Activated CD4-positive, alpha-beta T cell treated with anti-CD3 and anti-CD28 coated beads, Interleukin-2, amount 50 U/mL, for 16 hours (primary cell): ENCODE data around the gene PRSS1.
A peak's percentile ranks its signal among the peaks of the same experiment; 100 is the strongest.
"Not testable (repeated sequence)": the region's sequence is repeated elsewhere in the genome, so short reads cannot be mapped to it uniquely, and the experiment has no call there.

ENCODE experiments used
- DNase-seq: peaks from one replicate; pipeline ENCODE4 v3.0.0-alpha.2; 2020

Gene PRSS1

DNA sequence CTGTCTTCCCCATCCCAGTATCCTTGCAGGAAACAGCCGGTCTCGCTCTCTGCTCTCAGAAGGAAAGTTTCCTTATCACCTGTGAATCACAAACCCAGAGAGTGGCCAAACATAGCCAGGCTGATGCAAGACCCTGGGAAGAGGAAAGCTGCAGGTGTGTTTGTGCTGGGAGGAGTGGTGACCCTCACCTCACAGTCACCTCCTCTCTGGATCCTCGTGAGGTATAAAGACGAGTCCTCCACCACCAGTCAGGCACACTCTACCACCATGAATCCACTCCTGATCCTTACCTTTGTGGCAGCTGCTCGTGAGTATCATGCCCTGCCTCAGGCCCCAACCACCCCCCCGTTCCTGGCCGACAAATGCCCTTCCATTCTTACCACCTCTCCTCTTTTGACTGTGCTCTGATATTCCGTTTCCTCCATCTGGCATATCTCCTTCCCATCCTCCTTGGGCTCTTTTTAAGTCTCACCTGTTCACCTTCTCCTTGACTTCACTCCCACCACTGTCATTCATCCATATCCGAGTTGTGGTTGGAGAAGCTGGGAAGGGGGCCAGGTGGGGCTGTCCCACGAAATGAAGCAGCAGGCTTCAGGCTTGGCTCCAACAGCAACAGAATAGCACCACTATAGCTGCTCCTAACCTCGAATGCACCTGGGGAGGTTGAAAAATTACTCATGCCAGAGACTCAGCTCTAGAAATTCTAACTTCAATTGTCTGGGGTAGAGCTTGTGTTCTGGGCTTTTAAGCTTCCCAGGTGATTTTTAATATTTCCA is at the start of gene PRSS1:
PRSS1 (plus strand) TSS at position 255 of the 776 bp plus-strand sequence; CDS start at position 268, 13 bp downstream.
- no peak for DNase-seq

DNA sequence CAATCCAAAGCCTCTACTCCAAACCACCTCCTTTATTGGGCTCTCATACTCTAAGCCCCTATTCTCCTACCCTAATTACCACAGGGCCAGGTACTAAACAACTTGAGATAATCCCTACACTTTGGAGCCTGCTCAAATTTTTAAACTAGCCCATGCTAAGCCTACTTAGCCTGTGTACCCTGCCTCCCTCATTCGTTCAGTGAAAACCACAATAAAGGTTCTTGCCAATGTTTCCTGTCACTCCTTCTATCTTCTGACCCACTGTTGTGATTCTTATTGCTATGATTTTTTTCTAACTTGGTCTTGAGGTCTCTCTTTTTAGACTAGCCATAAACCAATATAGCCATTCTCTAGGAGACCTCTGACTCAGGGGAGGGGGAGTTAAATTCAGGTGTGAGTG is 48.3 kb upstream of the PRSS1 start:
- not testable (repeated sequence) for DNase-seq

DNA sequence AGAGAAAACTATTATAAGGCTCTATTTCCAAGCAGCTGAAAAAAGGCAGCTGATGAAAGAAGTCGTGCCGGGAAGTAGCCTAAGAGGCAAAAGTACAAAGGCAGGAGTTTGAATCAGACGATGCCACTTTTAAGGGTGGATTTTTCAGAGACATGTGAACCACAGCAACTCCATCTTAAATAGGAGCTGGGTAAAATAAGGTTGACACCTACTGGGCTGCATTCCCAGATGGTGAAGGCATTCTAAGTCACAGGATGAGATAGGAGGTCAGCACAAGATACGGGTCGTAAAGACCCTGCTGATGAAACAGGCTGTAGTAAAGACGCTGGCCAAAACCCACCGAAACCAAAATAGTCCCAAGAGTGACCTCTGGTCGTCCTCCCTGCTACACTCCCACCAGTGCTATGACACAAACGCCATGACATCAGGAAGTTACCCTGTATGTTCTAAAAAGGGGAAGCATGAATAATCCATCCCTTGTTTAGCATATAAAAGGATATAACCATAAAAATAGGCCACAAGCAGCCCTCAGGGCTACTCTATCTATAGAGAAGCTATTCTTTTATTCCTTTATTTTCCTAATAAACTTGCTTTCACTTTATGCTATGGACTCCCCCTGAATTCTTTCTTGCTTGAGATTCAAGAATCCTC is 45.5 kb upstream of the PRSS1 start:
- no peak for DNase-seq

DNA sequence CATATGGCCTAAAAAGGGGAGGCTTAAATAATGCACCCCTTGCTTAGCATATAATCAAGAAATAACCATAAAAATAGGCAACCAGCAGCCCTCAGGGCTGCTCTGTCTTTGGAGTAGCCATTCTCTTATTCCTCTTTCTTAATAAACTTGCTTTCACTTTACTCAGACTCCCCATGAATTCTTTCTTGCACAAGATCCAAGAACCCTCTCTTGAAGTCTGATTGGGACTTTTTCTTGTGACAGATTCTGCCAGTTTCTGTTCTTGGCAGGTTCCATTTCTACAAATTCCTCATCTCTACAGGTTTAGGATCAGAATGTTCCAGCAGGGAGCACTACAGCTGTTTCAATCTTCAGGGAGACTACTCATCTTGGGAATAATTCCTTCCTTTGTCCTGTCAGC is 40.5 kb upstream of the PRSS1 start:
- DNase-seq, result not testable (repeated sequence)

DNA sequence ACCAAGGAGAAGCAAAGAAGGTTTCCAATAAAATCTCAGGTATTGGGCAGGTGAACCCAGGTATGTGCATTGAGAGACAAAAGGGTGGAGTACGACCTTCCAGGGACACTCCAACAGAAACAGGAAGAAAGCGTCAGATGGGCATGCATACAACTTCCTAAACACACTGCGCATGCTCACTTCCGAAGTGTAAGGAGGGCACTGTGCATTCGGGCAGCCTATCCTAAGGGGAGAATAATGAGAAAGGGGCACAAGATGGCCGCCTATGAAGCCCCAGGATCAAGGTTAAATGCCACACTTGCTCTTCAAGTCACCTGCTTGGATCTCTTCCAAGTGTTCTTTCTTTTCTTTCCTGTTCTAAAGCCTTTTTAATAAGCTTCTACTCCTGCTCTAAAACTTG is 39.4 kb upstream of the PRSS1 start:
- DNase-seq, result no peak

DNA sequence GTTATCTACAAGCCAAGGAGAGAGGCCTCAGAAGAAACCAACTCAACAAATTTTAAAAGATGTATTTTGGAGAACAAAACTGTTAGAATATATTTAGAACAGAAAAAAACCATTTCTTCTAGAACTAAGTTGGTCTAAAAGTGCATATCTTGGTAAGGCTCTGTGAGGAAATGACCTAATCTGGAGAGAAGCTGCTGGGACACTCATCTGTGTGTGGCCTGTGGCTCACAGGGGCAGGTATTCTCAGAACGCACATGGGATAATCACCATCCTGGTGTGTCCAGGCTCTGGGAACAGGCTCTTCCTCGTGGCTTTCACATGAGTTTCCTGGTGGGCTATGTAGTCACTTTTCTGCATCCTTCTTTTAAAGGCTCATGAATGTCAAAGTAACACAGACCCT is 38.1 kb upstream of the PRSS1 start:
- peak; percentile 14 for DNase-seq

DNA sequence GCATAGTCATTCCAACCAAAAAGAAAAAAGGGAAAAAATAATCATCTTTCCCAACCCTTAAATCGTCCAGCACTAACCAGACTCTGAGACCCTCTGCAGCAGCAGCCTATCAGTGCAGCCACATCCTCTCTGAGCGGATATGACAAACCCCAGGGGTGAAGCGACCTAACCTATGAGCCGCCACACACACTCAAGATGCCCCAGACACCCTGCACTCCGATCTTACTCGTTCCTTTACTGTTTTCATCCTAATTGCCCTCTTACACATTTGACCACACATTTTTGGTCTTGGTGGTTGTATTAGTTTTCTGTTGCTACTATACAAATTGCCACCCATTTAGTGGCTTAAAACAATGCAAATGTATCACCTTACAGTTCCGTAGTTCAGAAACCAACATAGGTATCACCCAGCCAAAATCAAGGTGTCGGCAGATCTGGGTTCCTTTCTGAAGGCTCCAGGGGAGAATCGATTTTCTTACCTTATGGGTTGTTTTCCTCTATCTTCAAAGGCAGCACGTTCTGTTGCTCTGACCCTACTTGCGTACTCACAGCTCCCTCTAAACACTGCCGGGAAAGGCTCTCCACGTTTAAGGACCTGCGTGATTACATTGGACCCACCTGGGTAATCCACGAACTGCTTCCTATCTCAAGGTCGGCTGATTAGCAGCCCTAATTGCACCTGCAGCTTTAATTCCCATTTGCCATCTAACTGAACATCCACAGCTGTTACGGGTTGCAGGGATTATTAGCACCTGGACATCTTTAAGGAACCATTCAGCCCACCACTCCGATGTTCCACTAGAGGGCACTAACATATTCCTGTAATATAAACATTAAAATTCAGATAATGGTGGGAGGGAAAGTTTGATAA is 37.3 kb upstream of the PRSS1 start:
- peak; percentile 40 for DNase-seq

DNA sequence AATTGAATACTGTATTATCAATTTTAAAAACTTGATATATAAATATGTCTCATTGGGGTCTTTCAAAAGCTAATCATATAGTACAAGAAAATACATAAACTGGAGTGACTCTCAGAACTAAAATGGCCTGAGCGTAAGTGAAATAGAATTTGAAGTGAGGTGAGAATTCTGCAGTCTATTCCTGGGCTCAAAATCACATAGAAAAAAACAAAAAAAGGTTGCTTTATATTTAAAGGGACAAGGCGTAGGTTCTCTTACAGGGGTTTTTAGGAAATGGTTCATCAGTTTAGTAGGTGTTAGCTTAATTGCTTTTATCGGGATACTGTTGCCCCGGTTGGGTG is 36.7 kb upstream of the PRSS1 start:
- no peak for DNase-seq

DNA sequence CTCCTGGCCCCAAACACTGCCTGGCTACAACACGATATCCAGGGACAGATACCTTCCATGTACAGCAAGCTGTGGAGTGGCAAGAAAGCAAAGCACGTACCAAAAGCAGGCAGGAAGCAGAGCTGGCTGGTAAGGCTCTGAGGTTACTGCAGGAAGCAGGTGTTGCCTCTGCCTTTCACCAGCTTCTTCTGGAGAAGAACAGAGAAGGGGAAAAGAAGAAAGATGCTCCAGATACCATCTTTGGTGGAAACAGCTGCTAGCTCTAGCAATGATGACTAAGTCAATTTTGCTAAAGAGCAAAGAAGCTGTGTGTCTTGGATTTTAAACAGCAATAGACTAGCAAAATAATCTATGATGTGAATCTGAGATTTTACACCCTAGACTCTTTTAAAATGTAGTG is 34.9 kb upstream of the PRSS1 start:
- DNase-seq, result peak; percentile 35

DNA sequence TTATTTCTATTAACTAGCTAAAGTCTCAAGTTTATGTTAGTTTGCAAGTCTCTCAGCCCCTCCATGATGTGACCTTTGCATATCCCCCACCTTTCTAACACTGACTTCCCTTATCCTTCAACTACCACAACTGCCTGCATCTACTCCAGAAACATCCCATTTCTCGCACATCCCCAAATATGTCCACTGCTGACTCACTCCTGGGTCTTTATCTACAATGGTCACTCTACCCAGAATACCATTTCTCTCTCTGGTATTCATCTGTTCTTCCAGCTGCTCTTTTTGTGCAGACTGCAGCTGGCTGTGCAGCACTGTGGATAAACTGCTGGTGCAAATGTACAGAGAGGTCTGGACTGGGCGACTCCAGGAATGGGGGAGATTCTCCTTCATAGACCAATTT is 32.7 kb upstream of the PRSS1 start:
- DNase-seq, result no peak

DNA sequence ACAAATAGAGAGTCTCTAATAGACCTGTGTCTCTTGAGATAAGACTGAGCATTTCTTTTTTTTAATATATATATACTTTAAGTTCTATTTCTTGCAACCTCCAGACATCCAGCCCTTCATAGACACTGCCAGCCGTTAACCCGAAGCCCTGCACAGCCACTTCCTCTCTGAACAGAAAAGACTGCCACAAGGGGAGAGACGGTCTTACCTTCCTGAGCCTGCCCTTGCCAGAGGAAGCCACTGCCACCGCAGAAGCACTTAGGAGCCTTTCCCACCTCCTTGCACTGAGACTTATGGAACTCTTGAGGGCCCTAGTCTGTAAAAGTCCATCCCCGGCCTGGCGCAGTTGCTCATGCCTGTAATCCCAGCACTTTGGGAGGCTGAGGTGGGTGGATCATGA is 31.8 kb upstream of the PRSS1 start:
- peak; percentile 21 for DNase-seq

DNA sequence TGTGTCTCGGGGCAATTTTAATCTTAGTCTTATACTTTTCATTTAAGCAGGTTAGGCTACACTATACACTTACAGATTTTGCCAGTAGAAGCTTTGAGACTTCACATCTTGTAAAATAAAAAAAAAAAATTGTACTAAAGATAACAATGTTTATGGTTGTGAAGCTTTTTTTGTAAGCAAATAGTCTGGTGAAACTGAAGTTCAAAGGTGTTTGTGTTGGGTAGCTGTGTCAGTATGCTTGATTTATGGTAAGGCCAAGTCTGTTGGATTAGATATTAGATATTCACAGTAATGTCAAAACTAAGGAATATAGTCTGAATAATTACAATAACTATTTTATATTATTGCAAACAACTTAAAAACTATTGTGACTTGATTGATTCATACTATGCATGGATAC is 31.0 kb upstream of the PRSS1 start:
- no peak for DNase-seq

DNA sequence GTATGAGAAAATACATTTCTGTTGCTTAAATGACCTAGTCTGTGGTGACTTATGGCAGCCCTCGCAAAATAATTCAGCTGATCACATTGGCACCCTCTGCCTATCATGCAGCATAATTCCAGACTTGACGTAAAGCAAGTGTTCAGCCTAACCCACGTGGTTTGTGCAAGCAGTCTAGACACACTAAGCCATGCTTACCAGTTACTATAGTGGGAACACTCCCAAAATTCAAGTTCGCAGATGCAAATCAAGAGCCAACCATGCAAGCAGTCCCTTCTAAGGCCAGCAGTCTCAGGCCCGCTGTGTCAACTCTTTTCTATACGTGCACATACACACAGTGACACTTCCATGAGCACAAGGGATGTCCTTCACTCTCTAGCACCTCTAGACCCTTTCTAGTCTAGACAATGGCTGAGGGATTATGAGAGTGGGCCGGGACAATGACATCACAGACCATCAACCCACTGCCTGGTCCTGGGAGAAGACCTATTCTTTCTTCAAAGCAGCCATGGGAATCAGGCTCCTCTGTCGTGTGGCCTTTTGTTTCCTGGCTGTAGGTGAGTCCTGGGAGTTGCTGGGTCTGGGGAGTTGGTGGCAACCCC is 29.0 kb upstream of the PRSS1 start:
- no peak for DNase-seq

DNA sequence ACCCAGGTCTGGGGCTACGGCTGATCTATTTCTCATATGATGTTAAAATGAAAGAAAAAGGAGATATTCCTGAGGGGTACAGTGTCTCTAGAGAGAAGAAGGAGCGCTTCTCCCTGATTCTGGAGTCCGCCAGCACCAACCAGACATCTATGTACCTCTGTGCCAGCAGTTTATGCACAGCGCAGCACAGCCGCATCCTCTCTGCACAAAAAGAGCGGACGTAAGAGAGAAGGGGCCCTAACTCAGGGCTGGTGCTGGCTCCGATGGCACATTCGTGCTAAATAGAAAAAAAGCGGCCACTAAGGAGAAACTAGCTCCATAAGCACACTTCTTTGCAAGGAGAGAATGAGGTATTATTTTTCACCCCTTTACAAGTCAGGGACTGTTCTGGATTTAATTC is 28.3 kb upstream of the PRSS1 start:
- no peak for DNase-seq

DNA sequence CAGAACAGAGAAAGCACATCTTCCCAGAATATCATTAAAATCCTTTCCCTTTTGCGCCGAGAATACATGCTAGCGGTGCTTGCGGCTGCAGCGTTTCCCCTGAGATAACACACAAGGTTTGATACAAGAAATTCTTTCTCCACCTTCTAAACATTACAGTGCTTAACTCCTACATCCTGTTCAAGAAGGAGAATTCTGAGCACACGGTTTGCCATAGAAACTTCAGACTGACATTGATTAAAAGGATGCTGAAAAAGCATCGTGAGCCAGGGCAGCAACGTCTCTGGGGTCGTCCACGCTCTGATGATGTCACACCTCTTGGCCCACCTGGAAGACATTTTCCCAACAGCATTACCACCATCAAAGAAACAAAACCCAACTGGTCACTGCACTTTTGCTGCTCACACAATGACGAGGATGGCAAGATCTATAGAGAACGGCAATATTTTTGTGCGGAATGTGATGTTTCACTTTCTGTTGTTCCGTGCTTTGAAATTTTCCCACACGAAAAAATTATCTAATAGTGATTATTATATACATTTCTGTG is 27.0 kb upstream of the PRSS1 start:
- no peak for DNase-seq

DNA sequence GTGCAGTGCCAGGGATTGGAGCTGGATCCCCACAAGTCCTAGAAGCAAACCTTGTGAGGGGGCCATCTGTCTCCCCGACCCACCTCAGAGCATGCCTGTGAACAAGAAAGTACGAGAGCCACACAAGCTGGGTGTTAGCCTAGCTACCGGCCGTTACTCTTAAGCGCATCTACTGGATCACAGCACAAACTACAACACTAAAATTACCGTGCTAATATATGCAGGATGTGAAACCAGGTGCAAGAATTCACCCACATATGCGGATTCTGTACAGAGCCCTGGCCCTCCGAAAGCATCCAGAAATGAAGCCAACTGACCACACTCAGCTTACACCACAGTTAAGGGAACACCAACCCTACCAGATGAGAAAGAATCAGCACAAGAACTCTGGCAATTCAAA is 16.0 kb upstream of the PRSS1 start:
- DNase-seq, result no peak

DNA sequence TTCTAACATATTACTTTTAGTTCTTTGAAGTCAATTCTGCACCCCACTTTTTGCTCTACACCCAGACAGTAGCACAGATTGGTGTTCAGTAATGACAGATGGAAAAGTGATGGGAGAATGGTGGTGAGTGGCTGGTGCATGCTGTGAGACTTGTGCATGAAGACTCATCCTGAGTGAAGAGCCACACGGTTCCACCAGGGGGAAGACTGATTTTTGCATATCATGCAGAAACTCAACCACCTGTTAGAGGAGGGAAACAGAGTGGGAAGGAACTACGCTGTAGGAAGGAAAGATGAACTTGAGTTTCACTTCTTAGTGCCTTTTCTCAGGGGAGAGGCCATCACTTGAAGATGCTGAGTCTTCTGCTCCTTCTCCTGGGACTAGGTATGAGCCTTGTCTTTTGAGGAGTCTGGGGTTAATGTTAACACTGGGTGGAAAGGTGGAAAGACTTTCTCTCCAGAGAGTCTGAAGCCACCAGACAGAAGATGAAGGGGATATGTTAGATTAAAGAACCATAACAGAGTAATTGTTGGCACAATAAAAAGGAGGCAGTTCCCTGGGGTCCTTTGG is 9.3 kb upstream of the PRSS1 start:
- no peak for DNase-seq

DNA sequence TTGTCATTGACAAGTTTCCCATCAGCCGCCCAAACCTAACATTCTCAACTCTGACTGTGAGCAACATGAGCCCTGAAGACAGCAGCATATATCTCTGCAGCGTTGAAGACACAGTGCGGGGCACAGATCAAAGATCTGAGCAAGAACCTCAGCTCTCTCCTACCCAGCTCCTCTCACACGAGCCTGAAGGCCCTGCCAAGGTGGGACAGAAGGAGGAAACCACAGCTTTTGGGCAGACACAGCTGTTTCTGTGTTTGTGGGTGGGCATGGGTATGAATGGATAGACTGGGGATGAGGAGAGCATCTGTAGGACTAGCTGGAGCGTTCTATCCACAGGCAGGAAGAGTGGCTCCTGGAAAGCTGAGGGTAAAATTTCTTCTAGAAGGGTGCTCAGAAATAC is 8.5 kb upstream of the PRSS1 start:
- DNase-seq, result no peak

DNA sequence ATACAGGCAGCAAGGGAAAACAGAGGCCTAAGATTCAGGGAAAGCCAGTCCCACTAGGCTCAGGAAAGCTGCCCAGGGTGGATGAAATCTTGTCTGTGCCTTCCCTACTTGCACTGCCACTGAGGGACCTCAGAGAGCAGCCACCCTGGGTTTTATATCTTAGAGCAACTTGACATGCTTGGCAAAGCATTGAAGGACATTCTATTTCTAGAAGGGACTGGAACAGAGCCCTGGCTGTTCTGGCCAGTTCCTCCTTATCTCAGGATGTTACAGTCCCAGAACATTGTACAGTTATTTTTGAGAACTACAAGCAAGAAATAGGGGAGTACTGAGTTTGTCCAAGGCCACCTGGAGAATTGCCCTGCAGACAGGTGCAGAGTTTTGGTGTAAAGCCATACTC is 7.3 kb upstream of the PRSS1 start:
- DNase-seq, result not testable (repeated sequence)

DNA sequence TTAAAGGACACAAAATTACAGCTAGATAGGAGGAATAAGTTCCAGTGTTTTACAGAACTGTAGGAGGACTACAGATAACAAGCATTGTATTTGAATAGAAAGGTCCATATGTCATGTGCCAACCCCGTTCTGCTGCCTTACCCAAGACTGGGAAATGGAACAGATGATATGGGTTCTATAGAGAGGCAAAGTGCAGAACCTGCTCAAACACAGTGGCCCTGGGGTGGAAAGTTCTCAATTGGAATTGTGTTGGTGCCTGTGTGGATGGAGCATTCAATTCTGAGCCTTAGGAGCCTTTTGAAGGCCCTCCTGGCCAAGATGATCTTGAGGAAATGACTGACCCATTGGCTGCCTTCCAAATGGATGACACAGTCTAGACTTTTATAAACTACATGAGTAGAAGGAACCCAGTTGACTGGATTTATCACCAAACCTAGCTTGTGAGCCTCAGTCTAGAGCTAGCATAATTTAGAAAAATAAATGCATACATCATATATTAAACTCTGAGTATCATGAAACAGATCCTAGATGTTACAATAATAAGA is 4.1 kb upstream of the PRSS1 start:
- DNase-seq, result no peak

DNA sequence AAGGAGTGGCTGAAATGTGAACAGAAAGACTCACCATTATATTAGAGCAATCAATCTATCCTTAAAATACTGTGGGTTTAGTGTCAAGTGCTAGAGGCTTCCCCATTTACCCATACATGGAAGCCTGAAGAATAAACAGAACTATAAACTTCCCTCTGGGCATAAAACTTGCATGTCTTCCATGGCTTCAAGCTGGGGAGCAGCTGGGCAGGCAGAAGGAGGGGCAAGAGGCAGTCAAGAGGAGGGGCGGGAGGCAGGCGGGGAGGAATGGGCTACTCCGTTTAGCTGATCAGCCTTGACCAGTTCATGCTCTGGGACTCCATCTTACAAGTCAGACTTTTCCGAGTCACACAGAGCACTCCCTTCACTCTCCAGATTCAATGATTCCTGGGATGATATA is 3.5 kb upstream of the PRSS1 start:
- no peak for DNase-seq

DNA sequence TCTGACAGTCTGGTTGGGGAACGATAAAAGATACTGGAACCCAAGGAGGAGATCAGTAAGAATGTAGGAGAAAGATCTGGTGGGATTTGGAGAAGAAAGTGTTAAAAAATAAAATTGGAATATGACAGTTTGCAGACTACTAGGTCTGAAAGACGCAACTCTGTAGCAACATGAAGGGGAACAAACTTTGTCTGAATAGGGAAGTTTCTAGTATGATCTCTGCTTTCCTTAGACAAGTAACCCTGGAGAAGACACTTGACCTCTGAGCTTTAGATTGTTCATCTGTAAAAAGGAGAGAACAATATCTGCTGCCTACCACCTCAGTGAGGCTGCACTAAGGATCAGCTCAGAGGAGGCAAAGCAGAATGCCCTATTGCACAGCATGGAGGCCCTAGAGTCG is 3.0 kb upstream of the PRSS1 start:
- no peak for DNase-seq
